ENCODE data around the gene DSTN.

Gene DSTN

DNA sequence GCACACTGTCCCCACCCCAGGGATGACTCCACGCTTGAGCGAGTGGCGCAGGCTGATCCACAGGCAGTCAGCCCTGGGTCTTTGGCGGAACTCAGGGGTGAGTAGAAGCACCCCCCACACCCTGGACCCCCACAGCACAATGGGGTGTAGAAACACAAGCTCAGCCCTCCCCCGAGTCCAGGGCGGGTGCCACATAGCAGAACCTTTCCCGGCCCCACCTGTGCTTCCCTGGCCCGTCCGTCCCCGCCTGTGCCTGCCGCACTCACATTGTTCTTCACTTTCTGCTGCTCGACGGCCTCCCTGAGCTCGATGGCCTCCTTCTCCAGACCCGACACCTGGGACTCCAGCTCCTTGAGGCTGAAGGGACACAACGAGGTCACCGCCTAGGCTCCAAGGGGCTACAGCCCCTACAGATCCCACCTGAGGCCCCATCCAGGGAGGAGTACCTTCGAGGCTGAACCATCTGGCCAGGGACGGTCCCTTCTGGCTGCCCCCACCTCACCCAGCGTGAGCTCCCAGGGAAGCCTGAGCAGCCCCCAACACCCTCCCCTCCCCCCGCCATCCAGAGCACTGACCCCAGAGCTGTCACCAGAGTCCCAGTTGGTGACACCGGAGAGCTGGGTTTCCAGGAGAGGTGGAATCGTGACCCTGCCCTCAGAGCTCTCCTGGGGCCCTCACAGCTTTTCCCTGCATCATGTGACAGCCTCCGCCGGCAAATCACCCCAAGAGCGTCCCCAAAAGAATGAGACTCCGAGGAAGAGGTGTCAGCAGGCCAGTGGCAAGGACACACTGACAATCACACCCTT, 55.6 kb downstream of the DSTN start:
- no peak for DNase-seq

DNA sequence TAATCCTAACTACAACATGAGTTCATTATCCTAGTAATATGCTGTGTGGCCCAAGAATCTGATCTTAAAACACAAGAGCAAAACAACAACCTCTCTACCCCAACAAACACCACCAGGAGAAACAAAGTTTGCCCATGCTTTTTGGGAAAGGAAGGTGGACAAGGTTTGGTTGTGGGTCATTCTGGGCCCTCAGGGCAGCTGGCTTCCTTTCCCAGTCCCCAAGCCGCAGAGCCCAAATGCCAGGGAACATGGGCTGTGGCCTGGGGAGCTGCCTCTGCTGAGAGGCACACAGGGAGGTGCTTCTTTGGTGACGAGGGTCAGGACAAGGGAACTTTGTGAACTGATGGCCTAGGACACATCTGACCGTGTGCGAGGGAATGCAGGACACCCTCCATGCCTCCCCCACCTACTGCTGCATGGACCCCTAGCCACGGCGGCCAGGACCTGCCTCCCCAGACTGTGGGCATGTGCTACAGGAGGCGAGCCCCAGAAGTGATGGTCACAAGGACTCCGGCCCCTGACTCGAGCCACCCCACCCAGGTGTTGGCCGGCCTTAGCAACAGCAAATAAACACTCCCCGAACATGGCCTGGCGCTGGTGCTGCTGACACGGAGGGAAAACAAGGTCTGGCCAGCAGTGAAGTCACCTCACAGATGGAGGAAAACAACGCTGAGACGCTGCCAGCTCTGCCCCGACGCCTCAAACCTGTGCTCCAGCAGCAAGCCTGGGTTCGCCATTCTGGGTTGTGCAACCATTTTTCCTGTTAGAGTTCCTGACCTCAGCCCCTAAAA, 56.5 kb downstream of the DSTN start:
- DNase-seq = no peak

DNA sequence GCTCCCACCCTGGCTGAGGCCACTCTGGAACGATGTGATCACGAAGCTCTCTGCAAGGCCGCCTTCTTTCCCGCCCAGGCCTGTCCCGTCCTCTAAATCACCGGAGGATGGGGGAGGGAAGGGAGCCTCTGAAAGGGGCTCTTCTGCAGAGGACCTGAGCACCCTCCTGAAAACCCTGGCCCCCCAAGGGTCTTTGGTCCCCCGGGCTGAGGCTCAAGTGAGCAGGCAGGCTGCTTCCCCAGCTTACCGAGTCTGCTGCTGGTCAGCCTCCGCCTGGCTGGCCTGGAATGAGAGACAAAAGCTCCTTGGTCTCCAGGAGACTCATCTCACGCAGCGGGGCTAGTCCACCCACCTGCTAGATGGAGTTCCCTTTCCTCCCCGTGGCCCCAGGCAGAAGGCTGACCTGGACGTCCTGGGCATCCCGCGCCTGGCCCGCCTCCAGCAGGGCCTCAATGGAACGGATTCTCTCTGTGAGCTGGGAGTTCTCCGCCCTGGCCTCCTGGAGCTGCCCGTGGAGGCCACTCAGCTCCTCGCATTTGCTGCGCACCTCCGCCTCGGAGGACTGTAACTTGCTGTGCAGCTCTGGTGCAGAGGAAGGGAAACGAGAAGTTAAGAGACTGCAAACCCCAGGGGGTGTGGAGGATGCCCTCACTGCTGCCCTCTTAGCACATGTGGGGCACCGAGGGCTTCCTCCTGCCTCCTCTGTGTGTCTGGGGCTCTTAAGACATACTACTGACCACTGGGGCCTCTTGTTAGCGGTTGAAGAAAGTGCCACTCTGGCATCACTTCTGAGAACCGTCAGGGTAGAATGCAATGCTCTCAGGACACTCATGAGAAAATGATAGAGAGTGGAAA, 57.5 kb downstream of the DSTN start:
- DNase-seq = no peak

DNA sequence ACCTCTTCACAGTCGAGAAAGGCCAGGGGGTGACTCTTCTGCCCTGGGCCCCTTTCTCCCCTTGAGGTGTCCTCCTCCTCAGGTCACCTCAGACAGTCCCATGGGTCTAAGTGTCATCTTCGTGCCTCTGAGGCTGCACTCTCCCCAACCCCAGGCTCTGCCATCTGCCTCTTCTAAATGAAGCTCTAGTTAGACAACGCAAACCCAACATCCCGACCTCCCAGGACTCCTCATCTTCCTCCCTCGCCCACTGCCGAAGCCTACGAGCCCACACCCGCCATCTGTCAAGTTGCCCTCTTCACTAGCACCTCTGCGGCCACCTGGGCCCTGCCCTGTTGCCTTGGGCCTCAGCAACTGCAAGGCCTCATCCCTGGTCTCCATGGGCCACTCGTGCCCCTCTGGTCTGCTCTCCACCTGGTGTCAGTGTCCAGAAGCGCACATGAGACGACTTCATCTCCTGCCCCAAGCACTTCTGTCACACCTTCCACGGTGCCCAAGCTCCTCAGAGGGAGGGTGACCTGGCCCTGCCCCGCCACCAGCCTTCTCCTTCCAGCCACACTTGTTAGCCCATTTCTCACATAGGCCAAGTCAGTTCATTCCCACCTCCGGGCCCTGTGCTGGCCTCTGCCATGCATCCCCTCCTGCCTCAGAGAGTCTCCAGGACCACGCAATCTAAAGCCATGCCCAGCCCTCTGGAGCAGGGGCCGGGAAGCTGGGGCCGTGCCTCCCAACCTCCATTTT, 58.4 kb downstream of the DSTN start:
- no peak for DNase-seq

DNA sequence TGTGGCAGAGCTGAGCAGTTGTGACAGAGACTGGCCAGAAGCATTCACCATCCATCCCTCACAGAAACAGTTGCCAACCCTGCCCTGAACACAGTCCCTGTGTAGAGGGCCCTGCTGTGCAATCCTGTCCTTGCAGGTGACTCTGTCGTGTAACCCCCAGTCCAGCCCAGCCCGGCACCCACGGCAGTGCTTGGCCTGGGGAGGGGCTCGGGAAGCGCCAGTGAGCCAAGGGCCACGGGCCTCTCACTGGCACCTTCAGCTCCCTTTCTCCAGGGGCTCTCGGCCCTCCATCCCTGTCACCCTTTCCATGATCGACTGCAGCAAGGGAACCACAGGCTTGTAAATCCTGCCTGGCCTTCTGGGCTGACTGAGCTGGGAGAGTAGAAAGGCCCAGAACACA, 59.1 kb downstream of the DSTN start:
- DNase-seq = no peak

DNA sequence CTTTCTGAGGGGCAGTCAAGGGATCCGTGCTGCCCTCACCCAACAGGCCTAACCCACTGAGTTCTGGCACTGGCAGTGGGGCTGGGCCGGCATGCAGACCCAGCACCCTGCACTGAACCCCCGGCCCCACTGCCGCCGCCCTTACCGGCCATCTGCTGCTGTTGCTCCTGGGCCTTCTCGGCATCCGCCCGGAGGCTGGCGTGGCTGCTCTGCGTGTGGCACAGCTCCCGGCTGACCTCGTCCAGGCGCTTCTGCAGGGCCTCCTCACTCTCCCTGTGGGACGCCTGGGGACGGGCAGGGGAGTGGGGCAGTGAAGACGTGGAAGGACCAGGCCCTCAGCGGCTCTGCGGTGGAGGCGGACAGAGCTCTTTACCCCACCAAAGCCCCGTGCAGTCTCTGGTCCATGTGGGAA, 59.8 kb downstream of the DSTN start:
- DNase-seq = no peak

DNA sequence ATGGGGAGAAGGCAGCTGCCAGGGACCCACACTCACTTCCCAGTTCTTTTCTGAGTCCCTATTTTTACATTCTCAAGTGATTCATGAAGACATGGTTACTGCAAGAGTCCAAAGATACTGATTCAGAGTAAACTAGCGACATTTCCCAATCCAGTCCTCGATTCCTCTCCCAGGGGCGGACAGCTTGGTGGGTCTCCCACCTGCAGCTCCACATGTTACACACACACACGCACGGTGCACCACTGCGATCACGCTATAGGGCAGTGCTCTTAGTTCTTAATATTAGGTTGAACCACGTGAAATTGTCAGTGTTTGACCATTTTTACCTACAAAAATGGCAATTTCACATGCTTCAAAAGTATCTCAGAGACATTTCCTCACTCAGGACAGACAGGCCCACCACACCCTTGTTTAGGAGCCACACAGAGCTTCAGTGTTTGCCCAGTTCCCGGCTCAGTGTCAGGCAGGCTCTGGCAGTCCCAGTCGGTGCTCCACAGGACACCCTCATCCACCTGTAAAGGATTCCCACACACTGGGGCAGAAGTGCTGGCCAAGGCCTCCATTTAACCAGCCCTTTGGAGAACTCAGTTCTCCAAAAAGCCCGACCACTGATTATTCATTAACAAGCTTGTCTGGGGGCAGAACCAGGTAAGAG, 60.4 kb downstream of the DSTN start:
- DNase-seq = no peak

DNA sequence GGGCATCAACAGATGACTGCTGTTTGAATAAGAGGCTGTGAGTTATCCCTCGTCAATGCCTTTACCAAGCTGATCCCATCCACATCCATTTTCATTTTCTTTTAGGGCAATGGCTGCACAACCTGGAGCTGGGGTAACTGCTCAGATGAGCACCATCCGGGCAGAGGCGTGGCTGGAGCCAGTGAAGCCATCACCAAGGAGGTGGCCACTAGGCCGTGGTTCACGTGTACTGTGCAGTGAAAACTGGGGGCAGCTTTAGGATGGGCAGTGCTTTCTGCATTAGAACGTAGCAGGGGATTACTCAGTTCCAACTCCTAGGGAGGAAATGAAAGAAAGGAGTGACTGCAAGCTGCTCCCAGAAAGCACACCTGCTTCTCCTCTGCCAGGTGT, 60.9 kb downstream of the DSTN start:
- no peak for DNase-seq

DNA sequence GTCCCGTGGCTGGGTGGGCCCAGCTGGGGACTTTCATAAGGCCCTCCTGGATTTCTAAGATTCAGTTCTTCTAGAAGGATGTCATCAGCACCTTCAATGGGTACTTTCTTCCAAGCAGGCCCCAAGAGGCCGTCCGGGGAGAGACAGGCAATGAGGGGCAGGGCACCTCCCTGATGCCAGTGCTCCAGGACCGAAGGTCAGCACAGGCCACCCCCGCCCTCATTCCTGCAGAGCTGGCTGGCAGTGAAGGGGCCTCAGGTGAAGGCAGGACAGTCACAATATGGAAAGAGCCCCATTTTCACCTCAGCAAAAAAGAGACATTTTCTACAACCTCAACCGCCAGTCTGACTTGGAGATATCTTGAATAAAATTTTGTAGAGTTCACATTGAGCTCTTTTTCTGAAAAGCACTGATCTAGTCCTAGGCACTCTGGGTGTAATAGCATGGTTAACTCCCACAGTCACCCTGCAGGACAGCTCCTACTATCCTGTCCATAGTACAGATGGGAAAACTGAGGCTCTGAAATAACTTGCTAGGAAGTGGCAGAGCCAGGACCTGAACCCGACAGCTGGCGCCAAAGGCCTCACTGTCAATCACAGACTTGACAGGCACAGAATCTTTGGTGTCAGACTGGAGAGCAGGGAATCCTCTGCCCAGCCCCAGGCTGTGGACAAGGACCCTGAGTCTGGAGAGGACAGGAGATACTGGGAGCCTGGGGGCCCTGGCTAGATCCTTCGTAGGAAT, 61.9 kb downstream of the DSTN start:
- DNase-seq = no peak

DNA sequence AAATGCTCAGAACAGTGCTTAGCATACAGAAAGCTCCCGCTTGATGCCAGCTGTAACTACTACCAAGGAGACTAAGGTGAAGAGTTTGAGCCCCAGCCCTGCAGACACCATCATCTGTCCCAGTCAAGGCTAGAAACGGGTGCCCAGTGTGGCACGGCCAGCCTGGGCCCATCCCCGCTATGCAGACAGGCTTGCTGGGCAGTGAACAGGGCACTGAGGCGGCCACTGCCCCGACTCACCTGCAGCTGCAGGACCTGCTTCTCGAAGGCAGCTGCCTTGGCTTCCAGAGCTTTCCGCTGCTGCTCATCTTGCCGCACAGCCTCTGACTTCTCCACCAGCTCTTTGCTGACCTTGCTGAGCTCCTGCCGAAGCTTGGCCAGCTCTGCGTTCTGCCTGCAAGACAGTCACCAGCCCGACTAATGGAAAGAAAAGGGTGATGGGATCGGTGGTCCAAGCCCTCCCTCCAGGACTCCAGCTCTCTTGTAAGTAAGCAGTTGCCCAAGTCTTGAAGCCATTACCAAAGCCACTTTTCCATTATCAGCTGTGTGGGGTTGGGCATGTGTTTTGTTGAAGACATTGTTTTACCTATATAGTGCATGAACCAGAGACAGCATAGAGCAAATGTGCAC, 63.5 kb downstream of the DSTN start:
- no peak for DNase-seq

DNA sequence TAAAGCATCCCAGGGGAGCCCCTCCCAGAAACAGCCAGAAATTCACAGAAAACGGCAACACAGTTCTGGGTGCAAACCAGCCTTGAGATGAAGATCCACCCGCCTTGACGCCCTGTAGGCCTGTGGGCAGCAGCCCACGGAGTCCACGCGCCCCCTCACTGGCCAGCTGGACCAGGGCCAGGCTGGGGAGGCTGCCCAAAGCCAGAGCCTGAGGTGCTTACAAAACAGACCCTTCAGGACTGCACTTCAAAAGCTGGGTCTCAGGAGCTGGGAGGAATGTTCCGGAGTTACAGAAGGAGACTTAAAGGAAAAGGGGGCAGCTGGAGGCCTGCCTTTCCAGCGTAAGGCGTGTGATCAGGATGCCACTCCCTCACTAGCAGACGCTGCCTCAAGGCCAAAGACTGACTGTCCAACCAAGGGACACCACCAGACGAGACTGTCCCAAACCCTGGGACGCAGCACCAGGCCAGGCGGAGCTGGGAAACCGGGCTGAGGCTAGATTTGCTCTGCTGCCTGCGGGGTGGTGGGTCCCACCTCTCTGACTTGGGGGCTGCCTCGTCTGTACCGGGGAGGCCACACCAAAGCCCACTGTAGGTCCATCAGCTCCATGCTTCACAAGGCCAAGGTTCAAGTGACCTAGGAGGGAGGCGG, 64.1 kb downstream of the DSTN start:
- DNase-seq = no peak

DNA sequence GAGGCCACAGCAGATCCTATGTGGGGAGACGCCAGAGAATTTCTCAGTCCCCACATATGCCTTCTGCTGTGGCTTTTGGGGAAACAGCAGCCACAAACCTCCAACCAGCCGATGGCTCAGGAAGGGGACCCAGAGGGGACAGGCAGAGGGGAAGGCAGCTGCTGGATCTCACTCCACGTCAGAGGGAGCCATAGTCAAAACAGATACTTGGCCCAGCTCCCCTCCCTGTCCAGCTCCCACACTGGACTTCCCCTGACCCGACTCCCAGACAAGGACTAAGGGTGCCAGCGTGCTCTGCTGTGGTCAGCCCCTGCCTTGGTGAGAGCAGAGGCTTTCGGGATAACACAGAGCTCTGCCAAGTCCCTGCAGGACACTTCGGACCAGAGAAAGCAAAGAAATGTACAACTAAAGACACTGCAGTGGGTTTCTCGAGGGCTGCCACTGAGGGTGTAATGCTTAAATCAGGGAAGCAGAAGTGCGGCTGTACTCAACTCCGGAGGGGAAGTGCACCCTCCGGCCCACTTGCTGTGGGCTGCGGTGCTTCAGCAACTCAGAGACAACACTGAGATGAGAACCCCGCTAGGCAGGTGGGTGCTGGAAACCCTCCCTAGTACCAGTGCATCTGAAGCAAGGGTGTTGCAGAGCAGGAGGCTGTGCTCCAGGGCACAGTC, 64.9 kb downstream of the DSTN start:
- no peak for DNase-seq

DNA sequence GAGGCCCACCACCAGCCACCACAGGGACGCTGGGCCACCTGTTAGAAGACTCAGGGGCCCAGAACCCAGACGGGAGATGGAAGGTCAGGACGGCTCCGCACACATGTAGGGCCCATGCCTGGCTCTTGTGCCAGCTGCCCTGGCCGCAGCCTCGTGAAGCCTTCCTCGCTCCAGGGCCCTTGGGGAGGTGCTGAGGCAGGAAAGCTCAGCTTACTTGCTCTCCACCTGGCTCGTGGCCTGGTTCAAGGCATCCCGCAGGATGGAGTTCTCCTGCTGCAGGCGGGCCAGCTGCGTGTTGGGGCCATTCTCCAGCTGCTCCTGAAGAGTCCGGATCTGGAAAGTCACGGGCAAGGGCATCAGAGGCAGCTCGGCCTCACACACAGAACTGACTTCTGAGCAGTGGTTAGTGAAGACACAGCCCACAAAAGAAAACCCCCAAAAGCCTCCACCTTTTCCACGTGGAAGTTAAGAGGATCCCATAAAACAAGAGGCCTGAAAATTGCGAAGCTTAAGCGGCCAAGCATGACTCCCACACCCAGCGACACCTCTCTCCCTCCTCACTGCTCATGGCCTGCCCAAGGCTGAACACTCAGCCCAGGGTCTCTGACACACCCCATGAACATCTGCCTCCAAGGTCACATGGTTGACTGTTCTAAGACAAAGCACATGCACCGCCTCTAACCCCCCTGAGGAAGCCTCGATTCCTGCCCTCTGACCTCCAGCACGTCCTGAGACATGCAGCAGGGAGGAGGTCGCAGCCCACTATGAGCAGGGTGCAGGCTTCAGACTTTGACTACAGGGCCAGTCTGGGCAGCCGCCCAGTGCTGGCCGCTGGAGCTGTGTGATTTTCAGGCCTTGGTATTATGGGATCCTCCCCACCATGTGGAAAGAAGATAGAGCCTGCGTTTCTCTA, 65.7 kb downstream of the DSTN start:
- no peak for DNase-seq

DNA sequence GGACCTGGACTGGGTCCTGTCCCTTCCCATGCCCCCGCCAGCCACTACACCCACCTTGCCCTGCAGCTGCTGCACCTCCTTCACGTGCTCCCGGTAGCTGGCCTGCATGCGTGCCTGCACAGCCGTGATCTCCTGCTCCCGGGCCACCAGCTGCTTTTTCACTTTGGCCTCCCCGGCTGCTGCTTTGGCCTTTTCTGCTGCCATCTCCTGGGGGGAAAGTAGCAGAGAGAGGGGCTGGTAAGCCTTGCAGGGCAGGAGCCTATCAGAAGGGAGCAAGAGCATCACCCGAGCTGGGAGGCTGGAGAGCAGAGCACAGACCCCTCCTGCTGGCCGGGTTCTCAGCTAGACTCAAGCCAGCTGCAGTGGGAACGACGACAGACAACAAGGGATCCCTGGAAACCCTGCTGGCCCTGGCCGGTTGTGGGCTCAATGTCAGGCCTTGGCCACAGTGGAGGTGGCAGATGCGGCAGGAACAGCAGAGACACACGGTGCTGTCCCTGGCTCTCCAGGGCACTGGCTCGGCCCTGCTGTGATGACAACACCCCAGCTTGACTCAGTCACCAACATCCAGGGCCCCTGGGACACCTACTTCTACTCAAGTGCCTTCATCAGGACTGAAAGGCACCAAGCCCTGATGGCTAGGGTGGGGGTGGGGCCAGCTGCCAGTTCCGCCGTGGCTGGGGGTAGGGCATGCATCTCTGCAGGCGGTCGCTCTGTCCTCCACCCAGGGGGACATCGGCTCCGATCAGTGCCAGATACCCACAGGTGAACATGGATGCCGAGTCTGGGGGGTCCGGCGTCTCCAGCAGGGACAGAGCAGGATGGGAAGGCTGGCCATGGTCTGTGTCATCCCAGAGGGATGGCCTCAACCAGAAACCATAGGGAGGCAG, 66.9 kb downstream of the DSTN start:
- DNase-seq = no peak

DNA sequence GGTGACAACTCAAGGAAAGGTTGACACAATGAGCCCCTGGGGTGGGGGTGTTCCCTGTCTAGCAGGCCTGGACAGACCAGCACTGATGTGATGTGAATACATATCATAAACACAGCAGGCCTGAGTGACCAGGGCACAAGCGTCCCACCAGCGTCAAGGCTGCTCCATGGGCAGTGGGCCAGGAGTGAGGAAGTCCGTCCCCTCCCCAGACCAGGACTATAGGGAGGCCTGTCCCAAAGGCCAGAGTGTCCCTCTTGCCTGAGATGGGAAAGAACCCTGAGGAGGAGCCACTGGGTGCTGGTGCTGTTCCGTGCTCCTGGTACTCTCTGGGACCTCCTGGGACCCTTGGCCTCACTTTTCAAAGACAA, 67.5 kb downstream of the DSTN start:
- no peak for DNase-seq

DNA sequence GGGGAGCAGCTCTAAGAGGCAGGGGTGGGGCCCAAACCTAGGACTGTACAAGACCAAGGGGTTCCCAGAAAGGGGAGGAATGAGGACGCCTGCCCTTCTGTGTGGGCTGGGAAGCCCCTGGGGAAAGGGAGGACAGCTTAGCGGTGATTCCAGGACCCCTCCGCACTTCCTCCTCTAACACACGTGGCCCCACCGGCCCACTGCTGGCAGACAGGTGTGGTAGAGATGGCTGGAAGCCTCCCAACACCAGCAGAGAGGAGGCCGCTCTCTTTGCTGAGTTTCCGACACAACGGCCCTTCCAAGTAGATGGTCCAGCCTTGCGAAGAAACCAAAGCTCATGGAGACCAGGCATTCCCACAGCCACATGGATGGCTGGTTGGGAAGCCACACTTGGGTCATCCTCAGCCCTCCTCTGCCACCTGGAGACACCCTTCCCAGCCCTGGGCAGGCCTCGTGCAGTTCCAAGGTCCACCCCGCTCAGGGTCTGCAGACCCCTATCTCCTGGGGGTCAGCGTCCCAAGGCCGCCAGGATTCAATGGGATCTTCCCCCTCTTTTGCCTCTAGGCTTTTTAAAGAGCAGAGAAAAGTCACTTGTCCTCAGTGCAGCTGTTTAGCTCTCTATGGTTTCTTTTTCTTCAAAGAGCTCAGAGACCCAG, 68.2 kb downstream of the DSTN start:
- DNase-seq = no peak

DNA sequence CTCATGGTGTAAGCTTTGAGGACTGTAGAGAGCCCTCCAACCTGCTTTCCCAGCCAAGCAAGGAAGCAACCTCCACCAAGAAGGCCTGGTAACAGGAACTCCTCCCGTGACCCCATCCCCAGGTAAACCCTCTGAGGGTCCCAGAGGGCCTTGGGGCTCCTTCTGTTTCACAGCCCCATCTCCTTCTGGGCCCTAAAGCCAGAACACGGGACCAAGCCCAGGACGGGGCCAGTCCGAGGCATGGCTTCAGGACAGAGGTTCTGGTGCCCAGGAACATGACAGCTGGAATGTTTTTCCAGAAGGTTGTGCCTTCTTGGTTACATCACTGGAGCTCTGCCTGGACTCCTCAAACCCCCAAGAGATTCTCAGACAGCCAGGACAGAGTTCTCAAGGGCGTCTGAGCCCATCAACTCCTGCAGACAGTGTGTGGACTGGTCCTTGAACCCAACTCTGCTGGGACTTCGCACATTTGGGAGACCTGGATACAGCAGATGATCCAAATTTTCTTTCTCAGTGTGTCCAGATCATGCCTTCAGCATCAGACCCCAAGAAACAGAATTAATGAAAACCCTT, 69.0 kb downstream of the DSTN start:
- no peak for DNase-seq
